ENCODE data around the gene ABI3BP.

ABI3BP gene

GRCh38 chr3:100850156-100850555, 143.1 kb downstream of the ABI3BP start:
- Mint-ChIP-seq H3K27me3 (peaks cover 0 to 6% of the 10 kb centered on the region in 2 donors), H3K36me3 (ENCODE audit: insufficient read depth) (no peaks in the 10 kb centered on the region), H3K4me3 (no peak overlapping the region), H3K27ac (no peak overlapping the region), H3K9me3 (no peaks in the 10 kb centered on the region), H3K4me1 (ENCODE audit: low read depth in 2 of 2) (no peaks in the 10 kb centered on the region)
- no peak for DNase-seq
- ATAC-seq (replicated peaks): no peak

GRCh38 chr3:100844063-100844936, 148.9 kb downstream of the ABI3BP start:
- no peak for ATAC-seq (replicated peaks)
- H3K36me3 Mint-ChIP-seq (ENCODE audit: insufficient read depth): no peaks in the 10 kb centered on the region
- DNase-seq: no peak
- no peaks in the 10 kb centered on the region for H3K4me1 Mint-ChIP-seq (ENCODE audit: low read depth in 2 of 2)
- H3K9me3 Mint-ChIP-seq: no peaks in the 10 kb centered on the region
- H3K4me3 Mint-ChIP-seq: no peak overlapping the region
- H3K27me3 Mint-ChIP-seq: peaks cover 1 to 30% of the 10 kb centered on the region in 2 donors
- H3K27ac Mint-ChIP-seq: no peak overlapping the region

- H3K27ac Mint-ChIP-seq: no peak overlapping the region
- H3K9me3 Mint-ChIP-seq: no peaks in the 10 kb centered on the region
- peaks cover 20 to 28% of the 10 kb centered on the region in 2 donors for H3K27me3 Mint-ChIP-seq
- DNase-seq (no peak), ATAC-seq (replicated peaks) (no peak)
- no peaks in the 10 kb centered on the region for H3K4me1 Mint-ChIP-seq (ENCODE audit: low read depth in 2 of 2)
- H3K4me3 Mint-ChIP-seq: no peak overlapping the region
- H3K36me3 Mint-ChIP-seq (ENCODE audit: insufficient read depth): no peaks in the 10 kb centered on the region
Observed at GRCh38 chr3:100838157-100838556, 155.1 kb downstream of the ABI3BP start.

- H3K9me3 Mint-ChIP-seq: no peaks in the 10 kb centered on the region
- no peaks in the 10 kb centered on the region for H3K36me3 Mint-ChIP-seq (ENCODE audit: insufficient read depth)
- no peak overlapping the region for H3K27ac Mint-ChIP-seq
- no peaks in the 10 kb centered on the region for H3K4me1 Mint-ChIP-seq (ENCODE audit: low read depth in 2 of 2)
- no peak for ATAC-seq (replicated peaks)
- no peak for DNase-seq
- no peak overlapping the region for H3K4me3 Mint-ChIP-seq
- peaks cover 22 to 27% of the 10 kb centered on the region in 2 donors for H3K27me3 Mint-ChIP-seq
Observed at GRCh38 chr3:100836661-100837060, 156.6 kb downstream of the ABI3BP start.

GRCh38 chr3:100834332-100834731, 158.9 kb downstream of the ABI3BP start:
- Mint-ChIP-seq H3K4me1 (ENCODE audit: low read depth in 2 of 2) (no peaks in the 10 kb centered on the region), H3K9me3 (peaks cover 0 to 2% of the 10 kb centered on the region in 2 donors), H3K36me3 (ENCODE audit: insufficient read depth) (no peaks in the 10 kb centered on the region), H3K27ac (no peak overlapping the region), H3K27me3 (peaks cover 20 to 36% of the 10 kb centered on the region in 2 donors), H3K4me3 (no peak overlapping the region)
- ATAC-seq (replicated peaks): no peak
- no peak for DNase-seq

GRCh38 chr3:100833483-100833882, 159.7 kb downstream of the ABI3BP start:
- Mint-ChIP-seq H3K4me1 (ENCODE audit: low read depth in 2 of 2) (no peaks in the 10 kb centered on the region), H3K4me3 (no peak overlapping the region), H3K9me3 (peaks cover 0 to 2% of the 10 kb centered on the region in 2 donors), H3K36me3 (ENCODE audit: insufficient read depth) (no peaks in the 10 kb centered on the region), H3K27me3 (peaks cover 24 to 38% of the 10 kb centered on the region in 2 donors), H3K27ac (no peak overlapping the region)
- no peak for ATAC-seq (replicated peaks)
- DNase-seq: no peak

GRCh38 chr3:100831629-100832028, 161.6 kb downstream of the ABI3BP start:
- ATAC-seq (replicated peaks): no peak
- no peak for DNase-seq
- H3K36me3 Mint-ChIP-seq (ENCODE audit: insufficient read depth): no peaks in the 10 kb centered on the region
- H3K27me3 Mint-ChIP-seq: peaks cover 30 to 38% of the 10 kb centered on the region in 2 donors
- no peaks in the 10 kb centered on the region for H3K4me1 Mint-ChIP-seq (ENCODE audit: low read depth in 2 of 2)
- H3K9me3 Mint-ChIP-seq: peaks cover 0 to 2% of the 10 kb centered on the region in 2 donors
- H3K27ac Mint-ChIP-seq: no peak overlapping the region
- no peak overlapping the region for H3K4me3 Mint-ChIP-seq

GRCh38 chr3:100830931-100831330, 162.3 kb downstream of the ABI3BP start:
- Mint-ChIP-seq H3K27ac (no peak overlapping the region), H3K27me3 (peaks cover 28 to 38% of the 10 kb centered on the region in 2 donors), H3K9me3 (peaks cover 0 to 2% of the 10 kb centered on the region in 2 donors), H3K4me1 (ENCODE audit: low read depth in 2 of 2) (no peaks in the 10 kb centered on the region), H3K36me3 (ENCODE audit: insufficient read depth) (no peaks in the 10 kb centered on the region), H3K4me3 (no peak overlapping the region)
- no peak for ATAC-seq (replicated peaks)
- no peak for DNase-seq

GRCh38 chr3:100825574-100825973, 167.6 kb downstream of the ABI3BP start:
- H3K4me1 Mint-ChIP-seq (ENCODE audit: low read depth in 2 of 2): no peaks in the 10 kb centered on the region
- peaks cover 15 to 34% of the 10 kb centered on the region in 2 donors for H3K27me3 Mint-ChIP-seq
- DNase-seq: no peak
- H3K36me3 Mint-ChIP-seq (ENCODE audit: insufficient read depth): no peaks in the 10 kb centered on the region
- no peak for ATAC-seq (replicated peaks)
- peaks cover 0 to 2% of the 10 kb centered on the region in 2 donors for H3K9me3 Mint-ChIP-seq
- no peak overlapping the region for H3K27ac Mint-ChIP-seq
- no peak overlapping the region for H3K4me3 Mint-ChIP-seq

GRCh38 chr3:100815583-100815982, 177.6 kb downstream of the ABI3BP start:
- Mint-ChIP-seq H3K9me3 (no peaks in the 10 kb centered on the region), H3K4me3 (no peak overlapping the region), H3K4me1 (ENCODE audit: low read depth in 2 of 2) (no peaks in the 10 kb centered on the region), H3K36me3 (ENCODE audit: insufficient read depth) (no peaks in the 10 kb centered on the region), H3K27ac (no peak overlapping the region), H3K27me3 (peaks cover 12 to 37% of the 10 kb centered on the region in 2 donors)
- ATAC-seq (replicated peaks): no peak
- no peak for DNase-seq

- H3K4me3 Mint-ChIP-seq: no peak overlapping the region
- H3K36me3 Mint-ChIP-seq (ENCODE audit: insufficient read depth): no peaks in the 10 kb centered on the region
- H3K9me3 Mint-ChIP-seq: no peaks in the 10 kb centered on the region
- peaks cover 17 to 39% of the 10 kb centered on the region in 2 donors for H3K27me3 Mint-ChIP-seq
- no peak for ATAC-seq (replicated peaks)
- no peaks in the 10 kb centered on the region for H3K4me1 Mint-ChIP-seq (ENCODE audit: low read depth in 2 of 2)
- DNase-seq: no peak
- H3K27ac Mint-ChIP-seq: no peak overlapping the region
Observed at GRCh38 chr3:100813828-100814227, 179.4 kb downstream of the ABI3BP start.

GRCh38 chr3:100811779-100812507, 181.3 kb downstream of the ABI3BP start:
- no peaks in the 10 kb centered on the region for H3K9me3 Mint-ChIP-seq
- no peaks in the 10 kb centered on the region for H3K36me3 Mint-ChIP-seq (ENCODE audit: insufficient read depth)
- H3K4me1 Mint-ChIP-seq (ENCODE audit: low read depth in 2 of 2): no peaks in the 10 kb centered on the region
- H3K4me3 Mint-ChIP-seq: no peak overlapping the region
- H3K27me3 Mint-ChIP-seq: peaks cover 31 to 46% of the 10 kb centered on the region in 2 donors
- ATAC-seq (replicated peaks) (no peak), DNase-seq (no peak)
- H3K27ac Mint-ChIP-seq: no peak overlapping the region

- H3K4me1 Mint-ChIP-seq (ENCODE audit: low read depth in 2 of 2): no peaks in the 10 kb centered on the region
- H3K27ac Mint-ChIP-seq: no peak overlapping the region
- H3K27me3 Mint-ChIP-seq: peaks cover 31 to 37% of the 10 kb centered on the region in 2 donors
- no peak for DNase-seq
- H3K36me3 Mint-ChIP-seq (ENCODE audit: insufficient read depth): no peaks in the 10 kb centered on the region
- no peak overlapping the region for H3K4me3 Mint-ChIP-seq
- ATAC-seq (replicated peaks): no peak
- H3K9me3 Mint-ChIP-seq: no peaks in the 10 kb centered on the region
Observed at GRCh38 chr3:100810671-100811070, 182.6 kb downstream of the ABI3BP start.

GRCh38 chr3:100804631-100805030, 188.6 kb downstream of the ABI3BP start:
- H3K4me1 Mint-ChIP-seq (ENCODE audit: low read depth in 2 of 2): no peaks in the 10 kb centered on the region
- H3K36me3 Mint-ChIP-seq (ENCODE audit: insufficient read depth): no peaks in the 10 kb centered on the region
- ATAC-seq (replicated peaks) (no peak), DNase-seq (no peak)
- H3K27me3 Mint-ChIP-seq: peaks cover 19 to 28% of the 10 kb centered on the region in 2 donors
- H3K9me3 Mint-ChIP-seq: no peaks in the 10 kb centered on the region
- no peak overlapping the region for H3K4me3 Mint-ChIP-seq
- no peak overlapping the region for H3K27ac Mint-ChIP-seq

Data from effector memory CD8-positive, alpha-beta T cell (primary cell).